Erythroblast (primary cell): ENCODE measurements around the gene UPK1A.

Experiments
- GATA1 ChIP-seq: IDR thresholded peaks from 2 replicates; pipeline ENCODE4 v1.6.1; 2011; ENCODE audit warnings: low read depth, mild to moderate bottlenecking, control low read depth, low read length, moderate library complexity
- POLR2A ChIP-seq: IDR thresholded peaks from 2 replicates; pipeline ENCODE4 v1.6.1; 2011; ENCODE audit warnings: mild to moderate bottlenecking, low read length

- no peak for TF ChIP-seq POLR2A
- no peak for TF ChIP-seq GATA1
Observed at GRCh38 chr19:35629332-35629633, 37.0 kb upstream of the UPK1A start.
